Left renal pelvis (tissue), 4 donors: ENCODE measurements around the gene ROCK2. TPM values are rescaled to one million over a fixed set of nuclear protein-coding genes. Genes with fewer than 3 reads are reported as not detected.
"Not testable (repeated sequence)": the region's sequence is repeated elsewhere in the genome, so short reads cannot be mapped to it uniquely, and the experiment has no call there.

Experiments used
- DNase-seq, 4 donors: peaks; one replicate each; pipeline ENCODE4 v3.0.0-alpha.2; 2013; ENCODE audit warnings: low read depth in 4 of 4, low spot score in 3 of 4
- polyA plus RNA-seq, 4 donors: library from polyadenylated mRNA; unstranded; fragments of 120-200 nt; gene quantifications; one replicate each; pipeline ENCODE4 v1.2.1, GENCODE V29; 2013; ENCODE audit not compliant: insufficient read length in 4 of 4

Gene ROCK2
- polyA plus RNA-seq, 4 donors: 37.5 to 45.0 (median 43.2) TPM

- DNase-seq: no peak
Measured at GRCh38 chr2:11201969-11202368, 142.5 kb downstream of the ROCK2 start.

GRCh38 chr2:11200651-11201050 lies 143.8 kb downstream of the ROCK2 start:
- DNase-seq: no peak

DNA sequence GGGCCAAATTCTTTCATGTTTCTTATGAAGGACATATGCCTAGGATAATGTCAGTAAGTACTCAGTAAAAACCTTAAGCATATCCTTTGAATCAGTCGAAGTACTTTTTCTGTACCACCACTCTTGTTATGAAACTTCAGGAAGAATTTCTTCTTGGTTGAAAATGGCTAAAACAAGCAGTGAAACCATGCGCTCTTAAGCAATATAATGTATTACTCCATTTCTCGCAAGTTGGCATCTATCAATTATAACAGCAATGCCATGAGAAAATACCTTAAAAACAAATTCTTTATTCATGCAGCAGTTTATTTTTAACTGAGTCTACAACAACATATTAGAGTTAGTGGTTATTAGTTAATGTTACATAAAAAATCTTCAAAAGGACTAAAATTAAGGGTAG lies 148.2 kb downstream of the ROCK2 start:
- DNase-seq: no peak

DNA sequence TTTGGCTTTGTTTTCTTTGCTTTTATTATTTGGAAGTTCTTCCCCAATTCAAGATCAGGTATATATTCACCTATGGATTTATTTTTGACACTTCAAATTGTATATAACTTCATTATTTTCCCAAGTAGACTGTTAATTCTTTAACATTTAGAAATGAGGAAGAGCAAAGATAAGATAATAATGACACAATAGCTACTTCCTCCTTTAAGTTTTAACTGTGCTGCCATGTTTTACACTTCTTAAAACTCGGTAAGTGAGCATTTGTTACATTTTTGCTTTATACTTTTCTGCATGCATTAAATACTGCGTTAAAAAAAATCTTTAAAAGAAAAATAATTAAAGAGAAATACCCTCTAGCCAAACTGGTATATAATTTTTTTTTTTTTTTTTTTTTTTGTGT lies 156.7 kb downstream of the ROCK2 start:
- DNase-seq: no peak

- DNase-seq: no peak
Measured at GRCh38 chr2:11187083-11187619, 157.3 kb downstream of the ROCK2 start.

DNA sequence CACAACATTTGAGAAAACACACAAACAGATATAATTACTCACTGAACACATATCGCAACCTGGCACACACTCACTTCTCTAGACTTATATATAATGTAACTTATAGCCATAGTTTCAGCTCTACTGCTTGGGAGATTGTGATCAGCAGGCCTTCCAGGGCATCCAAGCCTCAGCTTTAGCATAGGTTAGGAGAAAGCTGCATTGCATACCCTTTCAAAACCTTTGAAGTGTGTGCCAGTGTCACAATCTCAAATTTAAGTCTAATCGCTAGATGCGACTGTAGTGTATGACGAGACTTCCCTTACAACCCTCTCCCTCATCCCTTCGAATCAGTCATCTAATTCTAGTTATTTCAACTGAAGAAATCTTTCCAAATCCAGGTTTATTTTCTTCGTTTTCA lies 158.3 kb downstream of the ROCK2 start:
- DNase-seq: no peak

DNA sequence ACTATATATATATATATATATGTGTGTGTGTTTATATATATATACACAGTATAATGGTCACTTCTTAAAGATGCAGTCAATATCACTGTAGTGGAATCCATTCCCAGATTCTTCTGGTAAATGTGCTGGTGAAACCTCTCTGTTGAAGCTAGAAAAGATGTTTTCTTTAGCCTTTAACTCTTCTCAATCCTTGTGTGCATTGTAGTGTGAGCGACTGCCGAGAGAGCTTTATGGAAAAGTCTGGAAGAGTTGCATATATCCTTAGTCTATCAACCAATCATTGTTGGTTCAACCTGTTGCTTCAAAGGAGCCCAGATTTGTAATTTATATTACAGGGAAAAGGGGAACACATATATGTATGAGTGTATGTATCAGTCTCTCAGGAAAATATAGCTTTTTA lies 161.5 kb downstream of the ROCK2 start:
- no peak for DNase-seq

- DNase-seq: no peak
Measured at GRCh38 chr2:11180653-11181052, 163.8 kb downstream of the ROCK2 start.

DNA sequence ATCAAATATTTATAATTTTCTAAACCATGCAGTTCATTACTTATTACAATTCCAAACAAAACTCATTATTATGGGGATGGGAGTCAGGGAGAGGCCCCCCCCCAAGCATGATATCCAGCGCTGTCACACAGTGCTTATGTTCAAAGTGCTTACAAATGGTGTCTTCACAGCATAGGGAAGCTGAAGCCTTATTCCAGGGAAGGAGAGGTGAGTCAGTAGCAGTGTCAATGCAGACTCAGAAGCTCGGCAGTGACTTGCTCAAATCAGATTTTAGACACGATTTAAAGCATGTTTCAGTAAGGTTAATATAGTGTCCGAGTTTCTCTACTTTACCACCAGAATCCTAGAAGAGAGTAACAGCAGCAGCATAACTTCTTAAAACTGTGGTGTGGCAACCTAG lies 164.5 kb downstream of the ROCK2 start:
- DNase-seq: no peak

DNA sequence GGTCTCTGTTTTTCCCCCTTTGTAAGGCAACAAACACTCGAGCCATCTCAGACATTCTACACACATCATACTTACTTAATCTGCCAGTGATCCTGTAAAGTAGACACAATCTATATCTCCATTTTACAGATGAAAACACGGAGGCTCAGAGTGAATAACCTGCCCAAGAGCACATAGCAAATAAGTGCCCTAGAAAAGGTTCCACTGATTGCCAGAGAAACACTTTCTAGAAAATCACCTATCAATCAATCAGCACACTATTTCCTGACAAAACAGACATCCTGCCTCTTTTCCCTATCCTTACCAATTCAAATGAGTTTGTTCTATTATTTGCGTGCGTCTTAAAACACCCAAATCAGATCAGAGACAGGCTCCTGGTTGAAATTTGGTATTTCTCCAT lies 165.2 kb downstream of the ROCK2 start:
- DNase-seq: no peak

- DNase-seq: no peak
Measured at GRCh38 chr2:11177871-11178690, 166.4 kb downstream of the ROCK2 start.

DNA sequence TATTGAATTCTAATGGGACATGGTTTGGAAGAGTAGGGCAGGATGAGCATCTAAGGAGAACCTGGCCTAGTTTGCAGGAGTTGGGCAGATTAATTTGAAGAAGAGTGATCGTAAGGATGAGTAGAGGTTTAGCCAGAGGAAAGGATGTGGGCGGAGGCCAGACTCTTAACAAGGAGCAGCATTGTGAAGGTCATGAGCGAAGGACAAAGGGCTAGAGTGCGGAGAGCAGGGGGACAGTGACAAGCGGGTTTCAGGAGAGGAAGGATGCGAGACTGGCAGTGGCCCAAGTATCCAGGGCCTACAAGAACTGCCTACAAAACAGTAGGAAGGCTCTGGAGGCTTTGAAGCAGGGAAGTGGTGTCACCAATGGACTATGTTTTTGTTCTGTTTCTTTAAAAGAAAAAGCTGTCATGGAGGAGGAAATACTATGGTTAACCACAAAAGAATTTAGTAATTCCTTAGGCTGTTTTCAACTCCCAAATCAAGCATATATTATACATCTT lies 169.1 kb downstream of the ROCK2 start:
- no peak for DNase-seq

DNA sequence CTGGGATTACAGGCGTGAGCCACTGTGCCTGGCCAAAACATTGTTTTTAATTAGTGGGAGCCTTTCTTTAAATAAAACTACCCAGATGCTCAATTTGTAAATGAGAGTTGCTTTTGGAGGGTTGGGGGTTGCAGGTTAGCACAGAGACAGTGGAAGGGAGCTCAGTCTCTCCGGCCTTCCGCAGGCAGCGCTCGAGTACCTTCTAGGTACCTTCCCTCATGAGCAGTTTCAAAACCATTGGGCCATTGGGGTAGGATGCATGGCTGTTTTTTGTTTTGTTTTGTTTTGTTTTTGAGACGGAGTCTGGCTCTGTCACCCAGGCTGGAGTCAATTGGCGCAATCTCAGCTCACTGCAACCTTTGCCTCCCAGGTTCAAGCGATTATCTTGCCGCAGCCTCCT lies 170.2 kb downstream of the ROCK2 start:
- DNase-seq: no peak

DNA sequence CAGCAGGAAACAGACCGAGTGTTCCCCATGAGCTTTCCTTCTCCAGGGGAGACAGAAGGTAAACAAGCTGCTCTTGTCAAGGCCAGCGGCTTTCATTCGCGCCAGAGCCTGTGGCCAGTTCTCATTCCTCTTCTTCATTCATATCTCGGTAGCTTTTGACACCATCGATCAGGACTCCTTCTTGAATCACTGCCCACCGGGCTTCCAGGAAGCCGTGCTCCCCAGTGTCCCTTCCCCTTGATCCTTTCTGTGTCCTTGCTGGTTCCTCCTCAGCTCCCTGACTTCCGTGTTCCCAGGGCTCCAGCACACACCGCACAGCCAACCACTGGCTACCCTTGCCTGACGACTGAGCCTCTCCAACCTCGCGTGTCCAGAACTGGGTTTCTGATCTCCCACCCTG lies 175.1 kb downstream of the ROCK2 start:
- no peak for DNase-seq

- DNase-seq: no peak
Measured at GRCh38 chr2:11168488-11168887, 175.9 kb downstream of the ROCK2 start.

GRCh38 chr2:11166476-11166875 lies 178.0 kb downstream of the ROCK2 start:
- DNase-seq: no peak

DNA sequence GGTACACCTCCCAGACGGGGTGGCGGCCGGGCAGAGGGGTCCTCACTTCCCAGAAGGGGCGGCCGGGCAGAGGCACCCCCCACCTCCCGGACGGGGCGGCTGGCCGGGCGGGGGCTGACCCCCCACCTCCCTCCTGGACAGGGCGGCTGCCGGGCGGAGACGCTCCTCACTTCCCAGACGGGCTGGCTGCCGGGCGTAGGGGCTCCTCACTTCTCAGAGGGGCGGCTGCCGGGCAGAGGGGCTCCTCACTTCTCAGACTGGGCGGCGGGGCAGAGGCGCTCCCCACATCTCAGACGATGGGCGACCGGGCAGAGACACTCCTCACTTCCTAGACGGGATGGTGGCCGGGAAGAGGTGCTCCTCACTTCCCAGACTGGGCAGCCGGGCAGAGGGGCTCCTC lies 179.4 kb downstream of the ROCK2 start:
- not testable (repeated sequence) for DNase-seq

- DNase-seq: no peak
Measured at GRCh38 chr2:11163439-11164317, 180.8 kb downstream of the ROCK2 start.

DNA sequence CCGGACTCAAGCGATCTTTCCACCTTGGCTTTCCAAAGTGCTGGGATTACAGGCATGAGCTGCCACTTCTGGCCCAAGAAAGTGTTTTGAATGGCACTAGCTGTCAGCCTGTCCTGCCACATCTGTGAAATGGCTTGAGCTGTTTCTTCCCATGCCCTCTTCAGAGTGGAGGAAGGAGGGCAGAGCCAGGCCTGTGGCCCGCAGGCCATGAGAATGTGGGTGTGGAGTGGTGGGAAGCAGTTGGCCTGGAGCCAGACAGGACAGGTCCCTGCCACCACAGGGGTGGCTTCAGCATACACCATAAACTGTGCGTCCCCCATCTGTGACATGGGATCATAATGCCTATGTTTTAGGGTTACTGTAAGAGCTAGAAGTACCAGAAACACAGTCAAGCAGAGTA lies 182.7 kb downstream of the ROCK2 start:
- DNase-seq: no peak

- no peak for DNase-seq
Measured at GRCh38 chr2:11160731-11161455, 183.5 kb downstream of the ROCK2 start.

GRCh38 chr2:11160256-11160655 lies 184.2 kb downstream of the ROCK2 start:
- no peak for DNase-seq
